ENCODE measurements around the gene NUDT5. TPM values are rescaled to one million over a fixed set of nuclear protein-coding genes. Genes with fewer than 3 reads are reported as not detected.
"Not testable (repeated sequence)": the region's sequence is repeated elsewhere in the genome, so short reads cannot be mapped to it uniquely, and the experiment has no call there.

Gene NUDT5
- total RNA-seq, 4 donors from 2014 or later: 30.7 to 79.3 (median 42.3) TPM

DNA sequence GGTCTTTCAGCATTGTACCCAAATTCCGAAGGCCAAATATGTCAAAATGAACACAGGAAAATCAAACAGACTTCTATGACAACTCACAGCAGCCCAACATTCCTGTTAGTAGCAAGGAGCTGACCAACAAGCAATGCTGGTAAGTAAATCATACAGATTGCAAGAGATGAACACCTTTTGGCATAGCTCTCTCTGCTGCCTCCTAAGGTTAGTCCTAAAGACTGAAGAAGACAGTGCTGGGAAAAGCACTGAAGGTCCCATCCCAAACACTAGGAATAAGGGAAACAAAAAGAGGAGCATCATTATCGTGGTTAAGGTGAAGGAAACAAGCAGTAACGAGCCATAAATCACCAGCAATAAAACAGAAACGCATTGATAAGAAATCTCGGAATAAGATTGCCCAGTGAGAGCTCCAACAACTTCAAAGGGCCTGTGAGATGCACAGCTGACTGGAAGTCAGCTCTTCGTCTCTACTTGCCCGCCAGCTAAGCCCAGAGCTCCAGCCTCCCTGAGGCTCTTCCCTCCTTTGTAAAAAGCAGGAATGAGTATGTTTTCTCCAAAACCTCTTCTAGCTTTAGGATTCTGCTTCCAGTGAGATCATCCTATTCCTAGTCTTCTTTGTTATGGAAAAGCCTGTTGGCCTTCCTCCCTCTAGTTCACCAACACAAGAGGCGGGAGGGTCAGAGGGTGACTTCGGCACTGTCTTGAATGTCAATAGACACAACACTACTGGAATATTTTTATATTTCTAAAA lies 15.3 kb downstream of the NUDT5 start:
- Histone ChIP-seq H3K27ac (peak overlapping the region in 1 of 4 donors; percentile 39), H3K36me3 (peaks cover 9 to 100% (median 26%) of the 10 kb centered on the region in 3 donors), H3K27me3 (no peaks in the 10 kb centered on the region), H3K4me1 (peaks cover 0 to 9% (median 0%) of the 10 kb centered on the region in 3 donors), H3K9me3 (no peaks in the 10 kb centered on the region), H3K4me3 (no peak overlapping the region)
- DNase-seq: no peak
- intact Hi-C loops (cut with DNase I): no loop called here
- WGBS, 2 donors: 63 to 72% methylated on average over 9 of the region's 9 CpGs
- TF ChIP-seq POLR2A (IDR thresholded peaks at IDR 0.05): no peak
- TF ChIP-seq, protein P1, sequence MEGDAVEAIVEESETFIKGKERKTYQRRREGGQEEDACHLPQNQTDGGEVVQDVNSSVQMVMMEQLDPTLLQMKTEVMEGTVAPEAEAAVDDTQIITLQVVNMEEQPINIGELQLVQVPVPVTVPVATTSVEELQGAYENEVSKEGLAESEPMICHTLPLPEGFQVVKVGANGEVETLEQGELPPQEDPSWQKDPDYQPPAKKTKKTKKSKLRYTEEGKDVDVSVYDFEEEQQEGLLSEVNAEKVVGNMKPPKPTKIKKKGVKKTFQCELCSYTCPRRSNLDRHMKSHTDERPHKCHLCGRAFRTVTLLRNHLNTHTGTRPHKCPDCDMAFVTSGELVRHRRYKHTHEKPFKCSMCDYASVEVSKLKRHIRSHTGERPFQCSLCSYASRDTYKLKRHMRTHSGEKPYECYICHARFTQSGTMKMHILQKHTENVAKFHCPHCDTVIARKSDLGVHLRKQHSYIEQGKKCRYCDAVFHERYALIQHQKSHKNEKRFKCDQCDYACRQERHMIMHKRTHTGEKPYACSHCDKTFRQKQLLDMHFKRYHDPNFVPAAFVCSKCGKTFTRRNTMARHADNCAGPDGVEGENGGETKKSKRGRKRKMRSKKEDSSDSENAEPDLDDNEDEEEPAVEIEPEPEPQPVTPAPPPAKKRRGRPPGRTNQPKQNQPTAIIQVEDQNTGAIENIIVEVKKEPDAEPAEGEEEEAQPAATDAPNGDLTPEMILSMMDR (IDR thresholded peaks at IDR 0.05): no peak

DNA sequence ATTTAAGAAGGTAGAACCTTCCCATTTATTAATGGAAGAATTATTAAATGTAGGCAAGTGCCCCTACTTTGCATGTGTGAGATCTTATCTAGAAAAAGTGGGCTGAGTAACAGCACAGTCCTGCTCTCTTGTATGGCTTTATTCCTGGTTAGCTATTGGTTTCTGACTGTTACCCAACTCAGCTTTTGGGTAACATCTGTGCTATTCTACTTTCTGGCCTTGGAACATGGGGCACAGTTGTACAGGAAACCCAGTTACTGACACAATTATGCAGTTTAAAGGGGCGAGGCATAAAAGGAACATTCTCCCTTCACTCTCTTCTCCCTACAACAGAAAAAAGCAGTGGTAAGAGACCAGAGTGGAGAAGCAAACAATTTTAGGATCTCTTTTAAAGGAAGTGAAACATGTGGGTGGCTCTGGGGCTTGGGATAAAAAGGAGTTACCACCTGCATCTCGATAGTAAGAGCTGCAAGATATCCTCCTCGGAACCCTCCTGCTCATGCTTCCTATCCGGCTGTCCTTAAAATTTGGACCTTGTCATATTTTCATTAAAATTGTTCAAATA lies 16.0 kb downstream of the NUDT5 start:
- Histone ChIP-seq H3K36me3 (peaks cover 14 to 100% (median 26%) of the 10 kb centered on the region in 3 donors), H3K27me3 (no peaks in the 10 kb centered on the region)

DNA sequence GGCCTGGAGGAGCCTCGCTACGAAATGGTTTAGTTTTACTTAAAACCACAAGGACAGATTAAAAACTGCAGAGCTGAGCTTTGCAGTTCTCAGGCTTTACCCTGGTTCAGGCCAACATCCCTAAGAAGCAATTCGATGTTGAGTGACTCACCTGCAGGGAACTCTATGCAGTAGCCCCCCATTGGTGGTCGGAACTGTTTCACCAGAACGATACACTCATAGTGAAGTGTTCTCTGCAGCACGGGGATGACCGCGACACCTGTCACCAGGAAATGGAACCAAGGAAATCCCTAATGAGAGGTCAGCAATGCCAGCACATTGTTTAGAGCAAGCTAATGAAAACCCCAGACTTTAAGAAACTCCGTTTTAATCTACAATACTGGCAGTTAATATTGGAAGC lies 18.0 kb downstream of the NUDT5 start:
- Histone ChIP-seq H3K4me3 (no peak overlapping the region), H3K9me3 (no peaks in the 10 kb centered on the region), H3K27me3 (no peaks in the 10 kb centered on the region), H3K36me3 (peaks cover 20 to 100% (median 38%) of the 10 kb centered on the region in 3 donors), H3K27ac (no peak overlapping the region), H3K4me1 (peaks cover 0 to 9% (median 0%) of the 10 kb centered on the region in 3 donors)
- no peak for TF ChIP-seq POLR2A (IDR thresholded peaks at IDR 0.05)
- TF ChIP-seq, protein P1 (IDR thresholded peaks at IDR 0.05): no peak
- WGBS, 2 donors: 79 to 87% methylated on average over 8 to 9 of the region's 9 CpGs
- intact Hi-C loops (cut with DNase I): no loop called here
- DNase-seq: no peak

More for the DNA sequence above, 16.0 kb downstream of the NUDT5 start:
- Histone ChIP-seq H3K9me3 (no peaks in the 10 kb centered on the region), H3K4me3 (no peak overlapping the region), H3K4me1 (peaks cover 0 to 9% (median 0%) of the 10 kb centered on the region in 3 donors), H3K27ac (no peak overlapping the region)
- intact Hi-C loops (cut with DNase I): no loop called here
- DNase-seq: no peak
- TF ChIP-seq POLR2A (IDR thresholded peaks at IDR 0.05): no peak
- TF ChIP-seq, protein P1 (IDR thresholded peaks at IDR 0.05): no peak
- 77 to 90% methylated on average over 4 of the region's 4 CpGs for WGBS, 2 donors

DNA sequence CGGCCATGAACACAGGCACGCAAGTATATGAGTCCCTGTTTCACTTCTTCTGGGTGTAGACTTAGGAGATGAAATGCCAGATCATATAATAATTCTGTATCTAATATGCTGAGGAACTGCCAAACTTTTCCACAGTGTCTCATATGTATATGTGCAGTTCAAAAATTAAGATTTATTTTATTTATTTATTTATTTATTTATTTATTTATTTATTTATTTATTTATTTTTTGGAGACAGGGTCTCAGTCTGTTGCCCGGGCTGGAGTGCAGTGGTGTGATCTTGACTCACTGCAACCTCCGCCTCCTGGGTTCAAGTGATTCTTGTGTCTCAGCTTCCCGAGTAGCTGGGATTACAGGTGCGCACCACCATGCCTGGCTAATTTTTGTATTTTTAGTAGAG lies 24.2 kb downstream of the NUDT5 start:
- DNase-seq; H3K27ac ChIP-seq; intact Hi-C loops (cut with DNase I); H3K27me3 ChIP-seq; H3K9me3 ChIP-seq; H3K4me3 ChIP-seq; H3K4me1 ChIP-seq: not testable (repeated sequence)
- peaks cover 15 to 100% (median 57%) of the 10 kb centered on the region in 3 donors for H3K36me3 ChIP-seq
- WGBS, 2 donors: 95 to 98% methylated on average over 6 of the region's 6 CpGs

DNA sequence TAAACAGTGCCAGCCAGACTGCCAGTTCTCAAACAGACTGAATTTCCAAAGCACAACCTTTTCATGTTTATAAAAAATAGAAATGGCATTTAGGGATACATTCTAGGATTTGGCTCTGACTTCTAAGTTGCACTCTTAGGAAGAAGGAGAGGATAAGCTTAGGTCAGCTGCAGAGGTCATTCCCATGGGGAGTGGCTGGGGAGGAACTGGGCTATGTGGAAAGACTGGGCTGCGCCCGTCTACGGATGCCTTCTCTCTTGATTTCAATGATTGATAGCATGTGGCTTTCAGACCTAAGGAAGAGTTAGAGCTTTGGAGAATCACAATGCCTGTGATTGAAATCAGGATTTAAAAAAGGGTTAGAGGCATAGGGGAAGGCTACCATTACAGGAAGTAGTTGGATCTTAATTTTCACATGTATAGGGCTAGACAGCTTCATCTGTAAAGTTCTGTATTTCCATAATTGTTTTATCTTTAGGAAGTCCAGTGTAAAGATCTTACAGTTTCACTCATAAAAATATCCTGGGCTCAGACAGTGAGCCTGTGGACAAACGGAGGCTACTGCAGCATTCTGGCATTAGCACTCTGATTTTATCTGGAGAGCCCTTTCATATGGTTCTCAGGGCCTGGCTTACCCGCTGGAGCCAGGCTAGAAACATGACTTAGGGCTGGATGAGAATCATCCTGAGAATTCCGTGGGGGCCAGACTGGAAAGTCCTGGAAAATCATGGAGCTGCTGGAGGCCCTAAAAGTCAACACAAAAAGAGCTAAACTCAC lies 29.5 kb downstream of the NUDT5 start:
- Histone ChIP-seq H3K27ac (no peak overlapping the region), H3K4me1 (no peaks in the 10 kb centered on the region), H3K36me3 (peaks cover 0 to 100% (median 33%) of the 10 kb centered on the region in 3 donors), H3K27me3 (no peaks in the 10 kb centered on the region), H3K4me3 (no peak overlapping the region), H3K9me3 (no peaks in the 10 kb centered on the region)
- intact Hi-C loops (cut with DNase I): no loop called here
- TF ChIP-seq, protein P1 (IDR thresholded peaks at IDR 0.05): no peak
- no peak for TF ChIP-seq POLR2A (IDR thresholded peaks at IDR 0.05)
- WGBS, 2 donors: 84 to 91% methylated on average over 5 to 6 of the region's 6 CpGs
- no peak for DNase-seq
